Muscle of arm (tissue), 12 donors: ENCODE measurements around the gene SDR42E1. TPM values are rescaled to one million over a fixed set of nuclear protein-coding genes. Genes with fewer than 3 reads are reported as not detected.
"Not testable (repeated sequence)": the region's sequence is repeated elsewhere in the genome, so short reads cannot be mapped to it uniquely, and the experiment has no call there.

Experiments used
- DNase-seq: peaks from one replicate; pipeline ENCODE4 v3.0.0-alpha.2; 2013
- polyA plus RNA-seq, 12 donors: library from polyadenylated mRNA; unstranded; fragments of 120-200 nt; gene quantifications; one replicate each; pipeline ENCODE4 v1.2.1, GENCODE V29; 2013; ENCODE audit not compliant: insufficient read length in 12 of 12

SDR42E1 gene
- polyA plus RNA-seq, 12 donors, result 0.16 to 4.1 (median 0.67) TPM; not detected in 1

GRCh38 chr16:82040296-82040695, 29.0 kb upstream of the SDR42E1 start:
- DNase-seq, result no peak

GRCh38 chr16:82037666-82038065, 26.4 kb upstream of the SDR42E1 start:
- DNase-seq, result no peak

GRCh38 chr16:82037251-82037650, 26.0 kb upstream of the SDR42E1 start:
- no peak for DNase-seq

- no peak for DNase-seq
Observed at GRCh38 chr16:82034981-82035612, 23.8 kb upstream of the SDR42E1 start, which contains the start of gene HSD17B2. HSD17B2 (plus strand) TSS chr16:82035253; CDS start chr16:82035425, 172 bp downstream.

- DNase-seq, result no peak
Observed at GRCh38 chr16:82033683-82034300, 22.5 kb upstream of the SDR42E1 start.

GRCh38 chr16:82033006-82033405, 21.7 kb upstream of the SDR42E1 start:
- no peak for DNase-seq

- DNase-seq, result peak; percentile 24
Observed at GRCh38 chr16:82031116-82032084, 20.1 kb upstream of the SDR42E1 start.

GRCh38 chr16:82027629-82028064, 16.4 kb upstream of the SDR42E1 start:
- DNase-seq, result no peak

GRCh38 chr16:82024883-82025282, 13.6 kb upstream of the SDR42E1 start:
- DNase-seq, result no peak

GRCh38 chr16:82024316-82024715, 13.0 kb upstream of the SDR42E1 start:
- DNase-seq, result no peak

GRCh38 chr16:82023206-82023605, 11.9 kb upstream of the SDR42E1 start:
- no peak for DNase-seq

GRCh38 chr16:82020051-82020450, 8.8 kb upstream of the SDR42E1 start:
- DNase-seq, result no peak

- DNase-seq, result no peak
Observed at GRCh38 chr16:82019535-82019934, 8.3 kb upstream of the SDR42E1 start.

- no peak for DNase-seq
Observed at GRCh38 chr16:82017911-82018568, 6.8 kb upstream of the SDR42E1 start.

- no peak for DNase-seq
Observed at GRCh38 chr16:82016964-82017363, 5.7 kb upstream of the SDR42E1 start.

GRCh38 chr16:82016263-82016662, 5.0 kb upstream of the SDR42E1 start:
- no peak for DNase-seq

- no peak for DNase-seq
Observed at GRCh38 chr16:82013139-82013538, 1.9 kb upstream of the SDR42E1 start.

- DNase-seq, result no peak
Observed at GRCh38 chr16:82010649-82011048, 621 bp downstream of the SDR42E1 start.

GRCh38 chr16:82009789-82010188, 1.5 kb downstream of the SDR42E1 start:
- DNase-seq, result not testable (repeated sequence)

GRCh38 chr16:82008957-82009592, 2.2 kb downstream of the SDR42E1 start:
- DNase-seq, result no peak

GRCh38 chr16:82007189-82007588, 4.1 kb downstream of the SDR42E1 start:
- DNase-seq, result no peak
